Inferior parietal cortex (tissue), 1 donor: ENCODE results near the gene DBI.
A peak's percentile ranks its signal among the peaks of the same experiment; 100 is the strongest.

Source experiments
- DNase-seq: peaks from one replicate; pipeline ENCODE4 v3.0.0-alpha.2; 2016; ENCODE audit errors: extremely low spot score

The DBI gene

DNA sequence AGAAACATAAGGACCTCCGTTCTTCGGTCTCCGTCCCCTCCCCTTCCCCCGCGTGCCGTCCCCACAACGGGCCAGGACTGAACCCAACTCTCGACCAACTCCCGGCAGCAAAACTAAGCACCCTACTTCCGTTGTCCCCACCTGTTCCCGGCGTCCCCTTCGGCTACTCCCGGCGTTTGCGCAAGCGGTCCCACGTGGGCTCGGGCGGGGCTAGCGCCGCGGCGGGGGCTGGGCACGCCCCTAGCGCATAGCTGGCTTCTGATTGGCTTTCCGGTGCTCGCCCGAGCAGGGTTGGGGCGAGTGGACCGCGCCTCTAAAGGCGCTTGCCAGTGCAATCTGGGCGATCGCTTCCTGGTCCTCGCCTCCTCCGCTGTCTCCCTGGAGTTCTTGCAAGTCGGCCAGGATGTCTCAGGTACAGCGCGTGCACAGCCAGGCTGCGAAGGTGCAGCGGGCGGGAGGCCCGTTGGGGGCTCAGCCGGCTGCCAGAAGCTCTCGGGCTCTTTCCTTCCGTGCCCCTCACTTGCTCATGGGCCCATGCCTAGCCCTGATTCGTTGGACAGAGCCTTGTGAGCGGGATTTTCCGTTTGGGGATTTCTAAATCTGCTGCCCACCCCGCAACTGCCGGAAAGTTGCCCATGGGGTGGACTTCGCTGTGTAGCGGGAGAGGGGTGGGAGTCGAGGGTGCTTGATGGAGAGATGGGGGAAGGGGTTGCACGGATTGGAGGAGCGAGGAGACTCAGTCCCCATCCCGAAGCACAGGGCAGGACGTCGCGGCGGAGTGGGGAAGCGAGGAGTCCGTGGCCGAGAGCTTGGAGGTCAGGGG, at the start of gene DBI, which contains the start of gene C2orf76:
TSS of gene DBI (plus strand) at position 329 of the 823 bp plus-strand sequence. CDS start at position 404, 75 bp downstream.
TSS of gene C2orf76 (minus strand) at position 186 of the 823 bp plus-strand sequence. CDS start 26,875 bp downstream, outside the sequence.
- peak; percentile 98 for DNase-seq

DNA sequence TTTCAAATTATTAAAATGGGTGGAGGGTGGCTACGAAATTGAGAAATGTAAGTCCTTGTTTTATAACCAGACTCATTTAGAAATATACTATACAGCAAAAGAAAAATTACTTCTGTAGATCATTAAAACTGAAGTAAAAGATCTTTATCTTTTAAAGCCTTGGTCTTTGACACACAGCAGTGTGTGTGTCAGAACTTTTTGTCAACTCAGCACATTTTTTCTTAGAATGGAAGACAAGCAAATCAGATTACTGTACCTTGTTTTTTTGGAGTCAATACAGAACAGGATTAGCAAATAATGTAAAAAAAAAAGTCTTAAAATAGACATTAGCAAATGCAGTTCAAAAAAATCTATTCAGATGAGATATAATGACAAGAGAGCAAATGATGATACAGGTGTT, 49.2 kb upstream of the DBI start:
- no peak for DNase-seq

DNA sequence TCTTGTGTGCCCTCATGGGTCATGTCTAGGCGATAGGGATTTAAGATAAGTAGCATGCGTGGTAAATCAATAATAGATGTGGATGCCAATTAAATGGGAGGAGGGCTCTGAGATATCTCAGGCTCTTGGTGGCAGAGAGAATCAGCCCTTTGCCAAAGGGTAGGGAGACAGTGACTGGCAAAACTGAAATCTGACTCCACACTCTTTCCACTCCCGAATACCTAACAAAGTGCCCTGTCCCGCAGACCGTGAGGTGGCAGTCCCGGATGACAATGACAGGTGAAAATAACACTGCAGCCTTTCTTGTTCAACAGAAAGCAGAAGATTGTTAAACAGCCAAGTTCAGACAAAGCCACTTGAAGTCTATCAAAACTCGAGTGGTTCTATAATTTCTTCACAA, 47.2 kb upstream of the DBI start:
- DNase-seq, result no peak

DNA sequence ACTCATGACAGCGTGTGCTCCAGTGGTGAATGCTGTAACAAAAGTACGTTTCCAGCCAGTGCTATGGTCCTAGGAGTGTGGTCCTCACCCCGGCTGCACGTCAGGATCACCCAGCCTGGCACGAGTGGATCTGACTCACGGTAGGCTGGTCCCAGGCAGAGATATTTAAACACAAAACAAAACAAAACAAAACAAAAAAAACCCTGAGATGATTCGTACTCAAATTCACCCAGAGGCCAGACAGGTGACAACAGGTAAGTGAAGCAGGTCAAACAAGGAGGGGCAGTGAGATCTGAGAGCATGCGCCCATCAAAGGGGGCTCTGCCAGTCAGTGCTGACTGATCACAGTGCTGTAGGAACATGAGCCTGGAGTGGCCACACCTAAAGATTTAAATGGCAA, 43.3 kb upstream of the DBI start:
- DNase-seq, result no peak

DNA sequence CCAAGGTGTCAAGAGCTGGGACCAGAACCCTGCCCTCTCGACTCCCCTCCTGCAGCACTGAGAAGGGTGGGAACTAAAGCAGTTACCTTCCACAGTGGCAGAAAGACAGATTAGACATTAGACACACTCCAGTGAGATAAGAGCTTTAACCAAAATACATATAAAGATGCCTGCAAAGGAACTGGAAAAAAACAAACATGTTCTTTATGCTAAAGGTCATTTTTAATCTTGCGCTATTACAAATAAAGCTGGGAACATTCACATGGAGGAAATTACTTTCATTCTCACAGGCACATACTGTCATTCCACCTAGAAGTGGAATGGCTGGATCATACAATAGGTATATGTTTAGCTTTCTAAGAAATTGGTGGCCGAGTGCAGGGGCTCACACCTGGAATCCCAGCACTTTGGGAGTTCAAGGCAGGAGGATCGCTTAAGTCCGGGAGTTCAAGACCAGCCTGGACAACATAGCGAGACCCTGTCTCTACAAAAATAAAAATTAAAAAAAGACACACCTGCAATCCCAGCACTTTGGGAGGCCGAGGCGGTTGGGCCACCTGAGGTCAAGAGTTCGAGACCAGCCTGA, 42.0 kb upstream of the DBI start:
- no peak for DNase-seq

DNA sequence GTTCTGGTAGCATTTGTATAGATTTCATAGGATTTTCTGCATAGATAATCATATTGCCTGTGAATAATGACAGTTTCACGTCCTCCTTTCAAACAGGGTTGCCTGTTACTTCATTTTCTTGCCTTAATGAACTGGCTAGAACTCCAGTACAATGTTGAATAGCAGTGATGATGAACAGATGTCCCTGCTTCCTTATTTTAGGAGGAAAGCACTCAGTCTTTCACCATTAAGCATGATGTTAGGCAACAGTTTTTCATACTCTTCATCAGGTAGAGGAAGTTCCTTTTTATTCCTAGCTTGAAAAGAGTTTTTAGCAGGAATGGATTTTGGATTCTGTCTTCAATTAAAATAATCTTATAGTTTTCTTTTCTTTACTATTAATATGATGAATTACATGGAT, 39.8 kb upstream of the DBI start:
- DNase-seq, result no peak

DNA sequence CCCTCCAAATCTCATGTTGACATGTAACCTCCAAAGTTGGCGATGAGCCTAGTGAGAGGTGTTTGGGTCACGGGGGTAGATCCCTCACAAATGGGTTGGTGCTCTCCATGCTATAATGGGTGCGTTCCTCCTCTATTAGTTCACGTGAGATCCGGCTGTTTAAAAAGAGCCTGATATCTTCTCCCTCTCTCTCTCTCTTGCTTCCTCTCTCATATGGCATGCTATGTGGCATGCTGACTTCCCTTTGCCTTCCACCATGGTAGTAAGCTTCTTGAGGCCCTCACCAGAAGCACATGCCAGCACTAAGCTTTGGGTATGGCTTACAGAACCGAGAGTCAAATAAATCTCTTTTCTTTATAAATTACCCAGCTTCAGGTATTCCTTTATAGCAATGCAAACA, 39.3 kb upstream of the DBI start:
- DNase-seq, result no peak

DNA sequence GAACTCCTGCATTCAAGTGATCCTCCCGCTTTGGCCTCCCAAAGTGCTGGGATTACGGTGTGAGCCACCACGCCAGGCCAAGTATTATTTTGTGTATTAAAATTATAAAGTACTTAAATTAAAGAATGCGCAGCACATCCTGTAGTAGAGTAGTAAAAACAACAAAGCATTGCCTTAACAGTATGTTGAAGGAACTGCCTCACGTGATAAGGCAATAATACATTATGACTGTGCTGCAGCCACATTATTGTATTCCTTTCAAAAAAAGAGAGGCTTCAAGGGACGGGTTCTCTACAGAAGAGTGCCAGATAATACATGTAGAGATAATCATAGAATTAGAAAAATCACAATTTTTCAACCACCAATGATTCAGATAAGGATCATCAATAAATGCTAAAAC, 33.8 kb upstream of the DBI start:
- DNase-seq, result no peak

DNA sequence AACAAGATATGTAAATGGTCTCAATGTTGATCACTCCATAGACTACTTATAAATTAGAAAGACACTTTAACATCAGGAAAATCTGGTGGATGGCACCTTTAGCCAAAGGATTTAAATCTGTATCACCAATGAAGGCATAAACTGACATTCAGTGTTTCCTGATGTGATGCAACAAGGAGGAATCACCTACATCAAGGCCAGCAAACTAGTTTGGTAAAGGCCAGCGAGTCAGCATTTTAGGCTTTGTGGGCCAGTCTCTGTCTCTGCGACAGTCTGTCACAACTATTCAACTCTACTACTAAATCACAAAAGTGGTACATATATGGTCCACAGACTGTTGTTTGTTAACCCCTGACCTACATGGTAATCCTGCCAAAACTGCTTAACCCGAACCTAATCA, 33.4 kb upstream of the DBI start:
- DNase-seq, result no peak

DNA sequence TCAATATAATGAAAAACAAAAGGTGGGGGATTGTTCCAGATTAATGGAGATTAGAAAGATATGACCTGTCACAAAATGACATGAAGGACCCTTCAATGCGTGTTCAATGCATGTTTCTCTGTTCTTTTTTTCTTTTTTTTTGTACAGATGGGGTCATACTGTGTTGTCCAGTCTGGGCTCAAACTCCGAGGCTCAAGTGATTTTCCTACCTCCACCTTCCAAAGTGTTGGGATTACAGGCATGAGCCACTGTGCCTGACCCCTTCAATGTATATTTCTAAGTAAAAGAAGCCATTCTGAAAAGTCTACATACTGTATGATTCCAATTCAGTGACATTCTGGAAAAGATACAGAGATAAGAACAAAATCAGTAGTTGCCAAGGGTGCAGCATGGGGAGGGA, 32.9 kb upstream of the DBI start:
- DNase-seq, result no peak

DNA sequence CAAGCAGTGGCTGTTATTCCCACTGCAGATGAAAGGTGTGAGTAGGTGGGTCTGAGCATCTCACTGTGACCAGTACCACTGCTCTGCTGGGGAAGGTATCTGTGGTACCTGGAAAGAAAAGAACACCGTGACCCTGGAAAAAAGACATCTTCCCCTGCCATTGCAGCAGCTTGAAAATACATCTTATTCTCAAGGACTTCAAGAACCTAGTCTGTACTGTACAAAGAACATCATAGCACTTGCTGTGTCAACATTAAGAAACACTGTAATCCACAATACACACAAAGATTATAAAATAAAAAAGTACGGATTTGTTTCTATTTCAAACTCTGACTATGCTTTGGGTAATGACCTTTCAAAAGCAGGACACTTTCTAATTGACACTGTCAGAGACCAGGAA, 29.0 kb upstream of the DBI start:
- no peak for DNase-seq

DNA sequence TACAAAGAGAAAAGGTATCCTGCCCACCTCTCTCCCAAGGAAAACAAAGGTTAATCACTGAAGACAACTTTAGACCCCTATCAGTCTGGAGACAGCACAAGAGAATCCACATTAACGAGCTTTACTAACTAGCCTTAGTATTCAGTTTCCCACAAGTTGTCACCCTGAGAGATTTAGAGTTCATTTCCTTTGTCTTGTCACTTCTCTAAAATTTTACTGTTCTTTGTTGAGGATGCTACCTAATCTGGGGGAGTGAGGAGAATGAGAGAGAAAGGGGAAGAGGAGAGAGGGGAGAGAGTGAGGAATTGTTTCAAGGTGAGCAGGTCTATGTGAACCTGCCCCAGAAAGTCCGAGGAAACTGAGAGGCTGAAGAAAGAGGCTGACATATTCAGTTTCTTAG, 28.5 kb upstream of the DBI start:
- DNase-seq, result no peak

DNA sequence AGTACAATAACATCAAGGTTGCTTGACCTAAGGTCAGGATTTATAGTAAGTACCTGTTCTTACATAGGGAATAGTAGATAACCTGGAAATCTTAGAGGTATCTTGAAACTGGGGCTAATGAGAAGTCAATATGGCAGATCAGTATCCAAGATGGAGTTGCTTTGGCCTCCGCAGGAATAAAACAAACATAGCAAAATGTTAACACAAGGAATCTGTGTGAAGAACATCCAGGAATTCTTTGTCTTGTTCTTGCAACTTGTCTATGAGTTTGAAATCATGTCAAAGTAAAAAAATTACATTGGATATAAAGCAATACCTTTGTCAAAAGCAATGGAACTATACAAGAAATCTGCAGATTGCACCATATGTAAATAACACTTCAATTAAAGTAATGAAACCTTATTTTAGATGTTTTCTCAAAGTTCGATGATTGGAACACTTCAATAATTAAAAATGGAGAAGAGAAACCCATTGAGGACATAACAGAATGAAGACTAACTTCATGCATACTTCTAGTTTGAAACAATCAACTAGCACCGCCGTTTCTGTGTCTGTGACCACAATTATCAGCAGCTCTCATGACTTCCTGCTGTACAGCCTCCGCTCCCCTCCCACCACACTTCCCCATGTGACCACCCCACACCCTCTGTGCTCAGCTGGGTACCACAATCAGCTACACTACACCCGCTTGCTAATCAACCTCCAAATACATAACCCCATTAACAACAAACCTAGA, 27.8 kb upstream of the DBI start:
- DNase-seq, result no peak

DNA sequence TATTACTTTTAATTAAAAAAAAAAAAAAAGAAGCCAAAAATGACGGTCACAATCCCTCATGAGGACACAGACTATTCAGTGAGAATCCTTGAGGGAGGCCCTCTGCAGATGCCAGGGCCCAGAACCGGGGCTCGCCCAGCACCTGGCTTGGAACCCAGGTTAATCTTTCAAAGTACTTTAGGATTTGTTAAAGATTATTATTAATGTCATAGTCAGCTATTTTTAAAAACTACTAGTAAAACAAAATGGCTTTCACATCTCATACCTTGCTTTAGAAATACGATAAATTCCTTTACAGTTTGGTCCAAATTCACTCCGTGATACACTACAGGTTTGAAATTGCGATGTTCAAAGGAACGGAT, 27.2 kb upstream of the DBI start:
- no peak for DNase-seq

DNA sequence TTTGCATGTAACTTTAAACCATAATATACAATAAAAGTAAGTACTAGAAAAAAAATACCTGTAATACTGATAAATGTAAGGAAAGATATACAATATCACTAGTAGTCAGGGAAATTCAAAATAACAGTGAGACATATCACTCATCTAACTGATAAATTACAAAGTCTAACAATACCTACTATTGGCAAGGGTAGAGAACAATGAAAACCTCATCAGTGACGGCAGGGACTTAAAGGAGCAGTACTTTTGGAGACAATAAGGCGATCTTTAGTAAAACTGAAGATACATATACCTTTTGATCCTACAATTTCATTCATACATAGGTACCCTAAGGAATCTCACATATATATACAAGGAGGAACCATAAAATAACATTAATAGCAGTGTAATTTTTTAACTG, 25.1 kb upstream of the DBI start:
- DNase-seq, result no peak

DNA sequence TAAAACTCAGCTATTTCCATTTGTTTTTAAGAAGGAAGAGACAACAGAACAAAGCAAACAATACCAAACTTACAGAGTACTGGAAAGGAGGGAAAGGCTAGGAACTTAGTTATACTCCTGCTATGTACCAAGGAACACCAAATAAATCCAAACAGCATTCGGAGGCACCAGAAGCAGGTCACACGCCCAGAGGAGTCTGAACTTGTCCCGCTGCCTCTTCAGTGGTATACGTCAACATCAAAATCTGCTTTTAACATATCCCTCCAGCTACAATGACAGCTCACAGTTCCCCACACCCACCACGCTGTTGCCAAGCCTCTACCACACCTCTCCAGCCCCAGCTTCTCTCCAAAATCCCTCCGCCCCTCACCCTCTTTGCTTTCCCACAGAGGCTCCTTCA, 17.5 kb upstream of the DBI start:
- no peak for DNase-seq

DNA sequence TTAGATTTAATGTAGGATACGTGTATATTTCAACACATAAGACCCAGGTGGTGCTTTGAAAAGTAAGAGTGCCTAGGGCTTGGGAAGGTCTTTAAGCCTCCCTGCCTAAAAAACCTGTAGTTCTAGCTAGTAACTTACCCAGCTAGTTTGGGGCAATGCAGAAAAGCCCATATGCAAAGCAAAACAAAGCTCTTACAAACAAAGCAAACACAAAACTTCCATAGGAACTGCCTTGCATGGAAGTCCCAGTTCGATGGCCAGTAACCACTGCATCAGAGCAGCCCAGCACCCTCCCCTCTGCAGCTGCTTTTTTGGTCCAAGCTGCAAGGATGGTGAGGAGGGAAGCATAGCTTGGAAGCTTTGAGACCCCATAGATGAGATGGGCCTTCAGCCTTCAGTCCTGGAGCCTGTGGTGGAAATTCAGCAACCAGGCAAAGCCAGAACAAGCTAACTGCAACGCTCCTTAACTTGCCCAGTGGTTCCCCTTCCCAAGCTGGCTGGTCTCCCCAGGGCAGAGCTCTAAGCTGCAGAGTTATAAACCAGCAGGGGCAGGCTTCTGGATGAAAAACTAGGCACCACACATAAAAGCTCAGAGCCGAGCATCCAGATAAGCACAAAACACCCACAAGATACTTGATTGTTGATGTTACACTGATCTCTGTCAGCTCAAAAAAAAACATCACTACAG, 16.3 kb upstream of the DBI start:
- no peak for DNase-seq

DNA sequence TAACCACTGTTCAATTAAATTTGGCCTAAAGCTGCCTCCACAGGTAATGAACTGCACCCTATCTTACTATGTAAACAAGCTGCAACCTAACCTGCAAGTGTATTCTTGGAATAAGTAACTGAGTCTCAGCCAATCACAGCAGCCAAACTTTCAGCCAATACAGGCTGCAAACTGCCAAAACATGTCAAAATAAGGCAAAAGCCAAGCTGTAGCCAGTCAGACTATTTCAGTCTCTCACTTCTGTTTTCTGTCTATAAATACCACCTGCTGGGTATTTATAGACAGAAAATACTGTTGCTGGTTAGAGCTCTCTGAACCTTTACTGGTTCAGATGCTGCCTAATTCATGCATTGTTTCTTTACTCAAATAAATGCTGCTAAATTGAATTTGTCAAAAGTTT, 14.4 kb upstream of the DBI start:
- peak; percentile 10 for DNase-seq

DNA sequence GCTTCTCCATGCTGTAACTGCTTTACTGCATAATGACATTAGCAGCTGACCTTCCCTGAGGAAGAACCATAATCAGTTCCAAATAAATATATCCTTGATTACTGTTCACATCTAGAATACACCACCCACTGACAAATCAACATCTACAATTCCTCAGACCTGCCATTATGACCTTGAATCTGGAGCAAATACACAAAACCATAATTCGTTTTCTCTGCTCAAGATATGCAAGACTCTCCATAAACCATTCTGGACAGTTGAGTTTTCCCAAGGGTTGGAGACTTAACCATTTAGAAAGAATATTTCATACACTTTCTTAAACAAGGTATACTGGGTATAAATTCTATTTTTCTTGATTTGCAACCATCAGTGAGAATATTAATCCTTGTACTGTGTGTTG, 11.9 kb upstream of the DBI start:
- no peak for DNase-seq

DNA sequence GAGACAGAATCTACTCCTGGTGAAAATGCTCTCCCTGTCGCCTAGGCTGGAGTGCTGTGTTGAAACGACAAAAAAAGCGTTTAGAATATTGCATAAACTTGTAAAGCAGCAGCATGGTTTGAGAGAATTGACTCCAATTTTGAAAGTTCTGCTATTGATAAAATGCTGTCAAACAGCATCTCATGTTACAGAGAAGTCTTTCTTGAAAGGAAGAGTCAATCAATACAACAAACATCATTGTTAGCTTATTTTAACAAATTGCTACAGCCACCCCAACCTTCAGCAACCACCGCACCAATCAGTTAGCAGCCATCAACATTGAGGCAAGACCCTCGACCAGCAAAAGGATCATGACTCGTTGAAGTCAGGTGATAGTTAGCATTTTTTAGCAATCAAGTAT, 7.0 kb upstream of the DBI start:
- DNase-seq, result no peak

DNA sequence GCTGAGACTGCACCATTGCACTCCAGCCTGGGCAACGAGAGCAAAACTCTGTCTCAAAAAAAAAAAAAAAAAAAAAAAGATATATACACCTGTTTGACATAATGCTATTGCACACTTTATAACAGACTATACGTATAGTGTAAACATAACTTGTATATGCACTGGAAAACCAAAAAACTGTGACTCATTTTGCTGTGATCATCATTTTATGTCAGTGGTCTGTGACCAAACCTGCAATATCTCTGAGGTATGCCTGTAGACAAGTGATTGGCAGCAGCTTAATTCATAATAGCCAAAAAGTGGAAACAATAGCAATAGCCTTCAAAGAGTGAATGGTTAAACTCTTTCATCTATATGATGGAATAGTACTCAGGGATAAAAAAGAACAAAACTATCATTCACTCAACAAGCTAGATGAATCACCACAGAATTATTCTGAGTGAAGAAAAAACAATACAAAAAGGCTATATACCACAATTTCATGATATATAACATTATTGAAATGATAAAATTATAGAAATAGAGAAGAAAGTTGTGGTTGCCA, 6.3 kb upstream of the DBI start:
- no peak for DNase-seq

DNA sequence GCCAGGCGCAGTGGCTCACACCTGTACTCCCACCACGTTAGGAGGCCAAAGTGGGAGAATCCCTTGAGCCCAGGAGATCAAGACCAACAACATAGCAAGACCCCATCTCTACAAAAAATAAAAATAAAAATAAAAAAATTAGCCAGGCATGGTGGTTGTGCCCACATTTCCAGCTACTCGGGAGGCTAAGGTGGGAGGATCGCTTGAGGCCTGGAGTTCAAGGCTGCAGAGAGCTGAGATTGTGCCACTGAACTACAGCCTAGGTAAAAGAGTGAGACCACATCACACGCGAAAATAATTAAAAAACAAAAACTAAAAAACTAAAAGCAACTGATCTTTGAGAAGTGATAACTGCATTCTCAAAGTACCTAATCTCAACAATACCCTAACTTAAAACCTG, 2.0 kb upstream of the DBI start:
- DNase-seq, result no peak
